Measurements from ENCODE around the gene MEGF11. TPM values are rescaled to one million over a fixed set of nuclear protein-coding genes. Genes with fewer than 3 reads are reported as not detected.

The MEGF11 gene
- total RNA-seq, 2 donors from 2014 or later: not detected

GRCh38 chr15:66039117-66039871 is 214.3 kb downstream of the MEGF11 start:
- H3K9me3 ChIP-seq: no peaks in the 10 kb centered on the region
- DNase-seq (ENCODE audit: low spot score): no peak
- TF ChIP-seq POLR2A (IDR thresholded peaks at IDR 0.05) (no peak), CTCF (IDR thresholded peaks at IDR 0.05) (no peak), POLR2AphosphoS5 (IDR thresholded peaks at IDR 0.05) (no peak)
- intact Hi-C loops (cut with DNase I): no loop called here
- no peak overlapping the region for H3K4me3 ChIP-seq
- no peaks in the 10 kb centered on the region for H3K4me1 ChIP-seq (replicated peaks)
- 58% methylated on average over 19 of the region's 29 CpGs for WGBS
- peaks cover 4% of the 10 kb centered on the region for H3K27me3 ChIP-seq (replicated peaks; ENCODE audit: insufficient read depth)
- H3K36me3 ChIP-seq: no peaks in the 10 kb centered on the region
- no peak overlapping the region for H3K27ac ChIP-seq

- Histone ChIP-seq H3K4me1 (replicated peaks) (no peaks in the 10 kb centered on the region), H3K9me3 (no peaks in the 10 kb centered on the region), H3K27ac (no peak overlapping the region), H3K36me3 (no peaks in the 10 kb centered on the region), H3K4me3 (no peak overlapping the region), H3K27me3 (replicated peaks; ENCODE audit: insufficient read depth) (peaks cover 4% of the 10 kb centered on the region)
- TF ChIP-seq POLR2AphosphoS5 (IDR thresholded peaks at IDR 0.05) (no peak), POLR2A (IDR thresholded peaks at IDR 0.05) (no peak)
- intact Hi-C loops (cut with DNase I): no loop called here
- 42% methylated on average over 8 of the region's 8 CpGs for WGBS
- DNase-seq (ENCODE audit: low spot score): no peak
Measured at GRCh38 chr15:66038387-66039116, 215.0 kb downstream of the MEGF11 start.

- no peaks in the 10 kb centered on the region for H3K36me3 ChIP-seq
- 86% methylated on average over 5 of the region's 5 CpGs for WGBS
- no peak for TF ChIP-seq POLR2A (IDR thresholded peaks at IDR 0.05)
- TF ChIP-seq POLR2AphosphoS5 (IDR thresholded peaks at IDR 0.05): no peak
- TF ChIP-seq CTCF (IDR thresholded peaks at IDR 0.05): no peak
- intact Hi-C loops (cut with DNase I): no loop called here
- H3K27ac ChIP-seq: no peak overlapping the region
- H3K4me3 ChIP-seq: no peak overlapping the region
- H3K9me3 ChIP-seq: no peaks in the 10 kb centered on the region
- H3K27me3 ChIP-seq (replicated peaks; ENCODE audit: insufficient read depth): peaks cover 4% of the 10 kb centered on the region
- H3K4me1 ChIP-seq (replicated peaks): no peaks in the 10 kb centered on the region
- DNase-seq (ENCODE audit: low spot score): no peak
Measured at GRCh38 chr15:66036859-66037258, 216.7 kb downstream of the MEGF11 start.

- no peaks in the 10 kb centered on the region for H3K4me1 ChIP-seq (replicated peaks)
- no peak overlapping the region for H3K27ac ChIP-seq
- DNase-seq (ENCODE audit: low spot score): no peak
- H3K36me3 ChIP-seq: no peaks in the 10 kb centered on the region
- intact Hi-C loops (cut with DNase I): no loop called here
- 69% methylated on average over 5 of the region's 5 CpGs for WGBS
- peaks cover 4% of the 10 kb centered on the region for H3K27me3 ChIP-seq (replicated peaks; ENCODE audit: insufficient read depth)
- no peak overlapping the region for H3K4me3 ChIP-seq
- TF ChIP-seq CTCF (IDR thresholded peaks at IDR 0.05) (no peak), POLR2AphosphoS5 (IDR thresholded peaks at IDR 0.05) (no peak), POLR2A (IDR thresholded peaks at IDR 0.05) (no peak)
- H3K9me3 ChIP-seq: no peaks in the 10 kb centered on the region
Measured at GRCh38 chr15:66035901-66036300, 217.6 kb downstream of the MEGF11 start.

GRCh38 chr15:66033143-66033542 is 220.4 kb downstream of the MEGF11 start:
- Histone ChIP-seq H3K4me1 (replicated peaks) (no peaks in the 10 kb centered on the region), H3K9me3 (no peaks in the 10 kb centered on the region), H3K4me3 (no peak overlapping the region), H3K27ac (no peak overlapping the region), H3K36me3 (no peaks in the 10 kb centered on the region), H3K27me3 (replicated peaks; ENCODE audit: insufficient read depth) (peaks cover 4% of the 10 kb centered on the region)
- TF ChIP-seq POLR2AphosphoS5 (IDR thresholded peaks at IDR 0.05) (no peak), CTCF (IDR thresholded peaks at IDR 0.05) (no peak), POLR2A (IDR thresholded peaks at IDR 0.05) (no peak)
- no peak for DNase-seq (ENCODE audit: low spot score)
- WGBS: 100% methylated on average over 2 of the region's 2 CpGs
- intact Hi-C loops (cut with DNase I): no loop called here
